SU-DHL-6 (cell line): ENCODE data around the gene FAAH.

Source experiments
- H2AFZ ChIP-seq: fragments of 200-600 bp; sonication (generic); 2 replicates; pipeline ENCODE4 v1.6.1; 2014; ENCODE audit warnings: low read depth, mild to moderate bottlenecking, moderate library complexity, mixed read lengths, antibody characterized with exemption, low read length; ENCODE audit not compliant: severe bottlenecking
- H3F3A ChIP-seq: fragments of 200-600 bp; shearing (Covaris generic); 2 replicates; pipeline ENCODE4 v1.6.0; 2016; ENCODE audit warnings: antibody characterized with exemption, mild to moderate bottlenecking; ENCODE audit not compliant: insufficient read depth
- H3K27ac ChIP-seq: fragments of 200-600 bp; sonication (generic); 2 replicates; pipeline ENCODE4 v1.5.1; 2016; ENCODE audit warnings: low read depth, mild to moderate bottlenecking, low read length, moderate library complexity, mixed read lengths
- H3K27me3 ChIP-seq: fragments of 200-600 bp; sonication (generic), shearing (Covaris generic); 2 replicates; pipeline ENCODE4 v1.6.0; 2014; ENCODE audit warnings: mild to moderate bottlenecking, low read length
- H3K36me3 ChIP-seq: fragments of 200-600 bp; sonication (generic); 2 replicates; pipeline ENCODE4 v1.6.1; 2014; ENCODE audit warnings: mild to moderate bottlenecking, low read length, mixed read lengths
- H3K4me2 ChIP-seq: fragments of 300-600, 200-600 bp; shearing (Covaris generic), sonication (generic); 2 replicates; pipeline ENCODE4 v1.6.0; 2014; ENCODE audit warnings: low read length, low read depth, mild to moderate bottlenecking; ENCODE audit not compliant: poor library complexity, severe bottlenecking
- H3K4me3 ChIP-seq: fragments of 200-600 bp; sonication (generic); 2 replicates; pipeline ENCODE4 v1.5.1; 2014; ENCODE audit warnings: antibody characterized with exemption, low read length, mild to moderate bottlenecking, mixed read lengths; ENCODE audit not compliant: insufficient read depth, poor library complexity, severe bottlenecking
- H3K79me2 ChIP-seq: fragments of 200-600 bp; sonication (generic); 2 replicates; pipeline ENCODE4 v1.6.1; 2014; ENCODE audit warnings: mild to moderate bottlenecking, low read length, moderate library complexity; ENCODE audit not compliant: insufficient read depth
- H3K9ac ChIP-seq: fragments of 200-600 bp; sonication (generic); 2 replicates; pipeline ENCODE4 v1.7.0; 2014; ENCODE audit warnings: mild to moderate bottlenecking, low read length
- H3K9me2 ChIP-seq: fragments of 200-600 bp; sonication (generic); replicated peaks from 2 replicates; pipeline ENCODE4 v1.6.1; 2014; ENCODE audit warnings: low read length; ENCODE audit not compliant: insufficient read depth
- H3K9me3 ChIP-seq: fragments of 200-600 bp; sonication (generic); 2 replicates; pipeline ENCODE4 v1.6.1; 2014; ENCODE audit warnings: low read length, mixed read lengths; ENCODE audit not compliant: insufficient read depth
- H4K20me1 ChIP-seq: fragments of 200-600 bp; sonication (generic); 2 replicates; pipeline ENCODE4 v1.6.1; 2014; ENCODE audit warnings: low read depth, mild to moderate bottlenecking, antibody characterized with exemption, low read length, moderate library complexity, mixed read lengths
- EZH2phosphoT487 ChIP-seq: fragments of 200-600 bp; sonication (generic), shearing (Covaris generic); conservative IDR thresholded peaks from 2 replicates; pipeline ENCODE4 v1.6.1; 2018; ENCODE audit warnings: mild to moderate bottlenecking, antibody characterized with exemption, low read length, moderate library complexity, mixed read lengths
- TF ChIP-seq, protein P1 (sequence below): fragments of 200-600 bp; sonication (generic); IDR thresholded peaks from one replicate; pipeline ENCODE4 v1.5.1; 2017; ENCODE audit warnings: antibody characterized with exemption, mild to moderate bottlenecking, low read length, moderate library complexity; ENCODE audit not compliant: insufficient read depth, poor library complexity, severe bottlenecking

FAAH gene

DNA sequence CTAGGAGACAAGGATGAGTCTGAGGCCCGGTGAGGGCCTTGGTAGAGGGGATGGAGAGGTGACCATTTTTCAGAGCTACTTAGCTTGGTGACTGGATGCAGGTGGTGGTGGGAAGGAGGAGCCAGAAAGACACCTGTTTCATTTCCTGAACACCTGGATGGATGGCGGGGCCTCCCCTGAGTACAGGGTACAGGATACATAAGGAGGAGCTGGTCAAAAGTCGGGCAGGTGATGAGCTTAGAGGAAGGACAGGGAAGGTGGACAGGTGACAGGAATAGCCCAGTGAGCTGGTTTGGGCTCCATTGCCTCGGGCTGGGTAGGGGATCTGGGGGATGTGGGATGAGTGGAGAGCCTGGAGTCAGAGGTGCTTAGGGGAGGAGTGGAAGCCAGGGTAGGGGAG lies 6.3 kb downstream of the FAAH start:
- Histone ChIP-seq H3K9me3 (no peaks in the 10 kb centered on the region), H3K79me2 (no peaks in the 10 kb centered on the region), H3K4me3 (no peak overlapping the region), H3K27me3 (no peaks in the 10 kb centered on the region), H3K4me2 (no peak overlapping the region), H3K9me2 (no peaks in the 10 kb centered on the region), H3K9ac (no peak overlapping the region), H3K27ac (no peak overlapping the region), H2AFZ (no peak overlapping the region), H3K36me3 (no peaks in the 10 kb centered on the region), H4K20me1 (no peaks in the 10 kb centered on the region), H3F3A (no peaks in the 10 kb centered on the region)
- TF ChIP-seq, protein P1, sequence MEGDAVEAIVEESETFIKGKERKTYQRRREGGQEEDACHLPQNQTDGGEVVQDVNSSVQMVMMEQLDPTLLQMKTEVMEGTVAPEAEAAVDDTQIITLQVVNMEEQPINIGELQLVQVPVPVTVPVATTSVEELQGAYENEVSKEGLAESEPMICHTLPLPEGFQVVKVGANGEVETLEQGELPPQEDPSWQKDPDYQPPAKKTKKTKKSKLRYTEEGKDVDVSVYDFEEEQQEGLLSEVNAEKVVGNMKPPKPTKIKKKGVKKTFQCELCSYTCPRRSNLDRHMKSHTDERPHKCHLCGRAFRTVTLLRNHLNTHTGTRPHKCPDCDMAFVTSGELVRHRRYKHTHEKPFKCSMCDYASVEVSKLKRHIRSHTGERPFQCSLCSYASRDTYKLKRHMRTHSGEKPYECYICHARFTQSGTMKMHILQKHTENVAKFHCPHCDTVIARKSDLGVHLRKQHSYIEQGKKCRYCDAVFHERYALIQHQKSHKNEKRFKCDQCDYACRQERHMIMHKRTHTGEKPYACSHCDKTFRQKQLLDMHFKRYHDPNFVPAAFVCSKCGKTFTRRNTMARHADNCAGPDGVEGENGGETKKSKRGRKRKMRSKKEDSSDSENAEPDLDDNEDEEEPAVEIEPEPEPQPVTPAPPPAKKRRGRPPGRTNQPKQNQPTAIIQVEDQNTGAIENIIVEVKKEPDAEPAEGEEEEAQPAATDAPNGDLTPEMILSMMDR = no peak
- TF ChIP-seq EZH2phosphoT487 = no peak

DNA sequence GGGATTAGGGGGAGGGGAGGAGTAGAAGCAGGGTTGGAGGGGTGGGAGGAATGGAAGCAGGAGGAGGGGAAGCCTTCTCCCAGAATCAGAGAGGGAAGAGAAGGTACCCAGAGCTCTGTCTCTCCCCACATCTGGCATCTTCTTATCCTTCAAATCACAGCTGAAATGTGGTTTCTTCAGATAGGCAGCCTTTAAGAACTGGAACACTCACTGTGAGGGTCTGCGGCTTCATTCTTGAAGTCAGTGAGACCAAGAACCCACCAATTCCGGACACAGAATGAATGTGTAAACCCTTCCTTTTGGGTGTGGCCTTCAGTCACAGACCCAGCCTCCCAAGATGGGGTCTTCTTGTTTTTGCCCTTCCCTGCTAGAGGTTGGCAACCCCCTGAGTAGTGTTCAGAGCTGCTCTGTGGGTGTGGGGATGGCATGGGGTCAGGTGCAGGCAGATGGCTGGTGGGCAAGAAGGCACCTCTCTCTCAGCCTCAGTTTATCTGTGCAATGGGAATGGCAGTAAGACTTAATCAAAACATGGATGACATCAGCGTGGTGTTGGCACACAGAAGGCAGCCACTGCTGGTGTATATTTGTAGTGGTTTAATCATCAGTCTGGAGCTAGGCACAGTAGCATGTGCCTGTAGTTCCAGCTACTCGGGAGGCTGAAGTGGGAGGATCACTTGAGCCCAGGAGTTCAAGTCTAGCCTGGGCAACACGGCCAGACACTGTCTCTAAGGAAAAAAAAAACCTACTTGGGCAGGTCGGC lies 7.2 kb downstream of the FAAH start:
- no peaks in the 10 kb centered on the region for H3K27me3 ChIP-seq
- no peak overlapping the region for H3K4me2 ChIP-seq
- no peak overlapping the region for H2AFZ ChIP-seq
- H3K9ac ChIP-seq = no peak overlapping the region
- TF ChIP-seq, protein P1 = no peak
- TF ChIP-seq EZH2phosphoT487 = no peak
- no peaks in the 10 kb centered on the region for H3K9me3 ChIP-seq
- no peaks in the 10 kb centered on the region for H3K36me3 ChIP-seq
- H4K20me1 ChIP-seq = no peaks in the 10 kb centered on the region
- H3K79me2 ChIP-seq = no peaks in the 10 kb centered on the region
- no peaks in the 10 kb centered on the region for H3K9me2 ChIP-seq
- no peak overlapping the region for H3K4me3 ChIP-seq
- H3K27ac ChIP-seq = no peak overlapping the region
- no peaks in the 10 kb centered on the region for H3F3A ChIP-seq

DNA sequence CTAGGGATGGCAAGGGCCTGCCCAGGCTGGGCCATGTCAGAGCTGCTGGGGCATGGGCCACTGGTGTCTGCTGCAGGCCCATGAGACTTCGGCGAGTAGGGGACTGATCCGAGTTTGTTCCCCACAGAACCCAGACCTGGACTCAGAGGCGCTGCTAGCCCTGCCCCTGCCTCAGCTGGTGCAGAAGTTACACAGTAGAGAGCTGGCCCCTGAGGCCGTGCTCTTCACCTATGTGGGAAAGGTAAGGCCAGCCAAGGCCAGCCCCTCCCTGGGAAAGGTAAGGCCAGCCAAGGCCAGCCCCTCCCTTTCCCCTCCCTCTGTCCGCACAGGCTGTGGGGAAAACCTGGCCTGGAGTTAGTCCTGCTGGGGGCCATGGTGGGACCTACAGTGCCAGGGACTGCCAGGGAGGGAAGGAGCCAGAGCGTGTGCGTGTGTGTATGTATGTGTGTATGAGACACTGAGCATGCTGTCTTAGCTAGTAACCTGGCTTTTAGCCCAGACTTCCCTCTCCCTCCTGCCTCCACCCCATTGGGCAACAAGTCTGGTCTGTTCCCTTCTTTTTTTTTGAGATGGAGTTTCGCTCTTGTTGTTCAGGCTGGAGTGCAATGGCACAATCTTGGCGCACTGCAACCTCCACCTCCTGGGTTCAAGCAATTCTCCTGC lies 8.0 kb downstream of the FAAH start:
- Histone ChIP-seq H3K4me3 (no peak overlapping the region), H4K20me1 (no peaks in the 10 kb centered on the region), H3K27me3 (no peaks in the 10 kb centered on the region), H3K9ac (no peak overlapping the region), H3K9me2 (no peaks in the 10 kb centered on the region), H3K9me3 (no peaks in the 10 kb centered on the region), H3K4me2 (no peak overlapping the region), H3K79me2 (no peaks in the 10 kb centered on the region), H3K36me3 (no peaks in the 10 kb centered on the region), H2AFZ (no peak overlapping the region), H3F3A (no peaks in the 10 kb centered on the region), H3K27ac (no peak overlapping the region)
- no peak for TF ChIP-seq EZH2phosphoT487
- TF ChIP-seq, protein P1 = no peak
